GM12873 (cell line): ENCODE results near the gene IER2.

Source experiments
- CTCF ChIP-seq: IDR thresholded peaks from 2 replicates; pipeline ENCODE4 v1.5.1; 2012; ENCODE audit warnings: low read depth, mild to moderate bottlenecking, moderate library complexity, low read length, control low read depth; ENCODE audit not compliant: insufficient read depth; ENCODE audit errors: missing control alignments

The IER2 gene

DNA sequence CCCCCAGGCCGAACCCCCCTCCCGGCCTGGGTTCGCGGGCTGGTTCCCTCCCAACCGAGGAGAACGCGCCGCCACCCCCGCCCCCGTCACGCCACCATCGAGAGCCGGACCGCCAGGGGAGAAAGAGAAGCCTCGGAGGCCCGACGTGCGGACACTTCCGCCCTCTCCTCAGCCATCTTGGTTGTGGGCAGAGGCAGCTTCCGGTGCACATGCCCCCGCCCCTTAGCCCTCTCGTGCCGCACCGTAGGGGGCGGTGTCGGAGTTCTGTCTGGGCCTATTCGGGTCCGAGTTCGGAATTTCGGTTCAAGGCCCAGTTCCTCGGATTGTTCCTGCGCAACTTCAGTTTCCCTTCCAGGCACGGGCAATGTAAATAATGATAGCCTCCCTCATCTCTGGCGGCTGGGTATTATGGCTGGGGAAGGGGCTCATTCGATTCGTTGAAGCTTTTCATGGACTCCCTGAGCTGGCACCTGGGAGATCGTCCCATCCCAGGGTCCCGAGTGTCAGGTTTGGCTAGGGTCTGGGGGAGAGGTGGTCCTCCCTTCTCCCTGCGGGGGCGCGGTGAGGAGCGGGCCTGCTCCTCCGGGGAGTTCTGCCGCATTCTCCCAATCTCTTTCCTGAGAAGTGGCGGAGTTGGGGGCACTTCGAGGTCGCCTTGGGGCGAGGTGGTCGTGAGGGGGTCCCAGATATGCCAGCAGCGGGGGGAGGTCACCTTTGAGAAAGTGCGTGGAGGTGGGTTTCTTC lies at the start of gene IER2, which contains the start of gene STX10:
Gene IER2, plus strand, starts transcription at position 225 of the 744 bp plus-strand sequence. CDS start 2,776 bp downstream, outside the sequence.
Gene STX10, minus strand, starts transcription at position 189 of the 744 bp plus-strand sequence. CDS start 202 bp downstream, outside the sequence.
- peak; percentile 52 for TF ChIP-seq CTCF

DNA sequence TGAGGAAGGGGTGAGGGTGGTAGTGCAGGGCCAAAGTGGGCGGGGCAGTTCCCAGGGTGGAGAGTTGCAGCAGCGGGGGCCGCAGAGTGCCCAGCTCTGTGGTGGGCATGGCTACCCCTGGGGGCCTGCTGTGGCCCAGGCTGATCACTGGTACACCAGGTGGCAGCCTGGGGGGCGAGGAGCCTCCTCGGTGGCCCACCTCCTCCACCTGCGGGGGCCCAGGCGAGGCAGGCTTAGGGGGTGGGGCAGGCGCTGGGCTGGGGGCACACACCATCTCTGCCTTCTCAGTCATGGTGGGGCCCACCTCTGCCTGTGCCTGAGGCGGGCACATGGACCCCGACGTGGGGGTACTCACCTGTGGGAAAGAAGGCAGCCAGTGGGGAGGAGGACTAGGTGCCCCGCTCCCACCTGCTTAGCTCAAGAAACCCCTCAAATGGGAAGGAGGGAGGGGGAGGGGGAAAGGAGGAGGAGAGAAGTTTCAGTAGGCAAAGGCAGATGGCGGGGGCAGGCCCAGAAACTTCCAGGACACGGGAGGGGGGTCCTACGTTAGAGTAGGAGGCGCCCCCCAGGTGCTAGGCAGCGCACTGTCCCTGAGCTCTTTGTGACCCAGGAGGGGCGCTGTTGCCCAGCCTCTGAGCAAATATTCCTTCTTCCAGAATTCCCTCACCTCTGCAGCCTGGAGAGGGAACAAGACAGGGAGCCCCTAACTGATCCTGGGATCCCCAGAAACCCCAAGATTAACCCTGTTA lies 49.2 kb upstream of the IER2 start:
- peak; percentile 50 for TF ChIP-seq CTCF

GRCh38 chr19:13101590-13102415 lies 48.4 kb upstream of the IER2 start:
- no peak for TF ChIP-seq CTCF

- no peak for TF ChIP-seq CTCF
Measured at GRCh38 chr19:13102416-13102665, 47.9 kb upstream of the IER2 start.

- TF ChIP-seq CTCF = no peak
Measured at GRCh38 chr19:13102666-13103580, 47.3 kb upstream of the IER2 start, which contains the start of gene LYL1. TSS of gene LYL1 (minus strand) at chr19:13102858. CDS start at chr19:13101171, 1,687 bp downstream.

- no peak for TF ChIP-seq CTCF
Measured at GRCh38 chr19:13103581-13104359, 46.4 kb upstream of the IER2 start.
